SK-N-SH (cell line): Measurements from ENCODE around the gene ZNF267. TPM values are rescaled to one million over a fixed set of nuclear protein-coding genes. Genes with fewer than 3 reads are reported as not detected.

Source experiments
- CTCF ChIA-PET: fragments of 300-600, 350-600 bp; formaldehyde crosslinking; extraction: SDS; loops from one replicate; lab custom pipeline; 2021; lab: Yijun Ruan, JAX
- POLR2A ChIA-PET: fragments of 350-600 bp; sonication (Branson Sonifier 250); formaldehyde crosslinking; extraction: SDS; loops from one replicate; lab custom pipeline; 2020; ENCODE audit warnings: antibody characterized with exemption, inconsistent platforms; lab: Yijun Ruan, JAX
- DNase-seq: peaks from one replicate; pipeline ENCODE4 v3.0.0; 2012
- H2AFZ ChIP-seq: fragments of 200-600 bp; sonication (generic); 2 replicates; pipeline ENCODE4 v1.8.1; 2016; ENCODE audit warnings: antibody characterized with exemption, mild to moderate bottlenecking, low read depth
- H3F3A ChIP-seq: fragments of 200-600 bp; sonication (generic); replicated peaks from 2 replicates; pipeline ENCODE3; 2016; ENCODE audit warnings: antibody characterized with exemption, mild to moderate bottlenecking; ENCODE audit not compliant: insufficient read depth
- H3K27ac ChIP-seq, 2 experiments: fragments of 200-500 bp in 1 of 2; fragments of 200-600 bp in 1 of 2; sonication (Bioruptor generic) in 1 of 2; sonication (generic), shearing (Covaris generic) in 1 of 2; 2 replicates each; pipeline versions ENCODE4 v1.5.1 to v1.6.1; 2014 to 2016; ENCODE audit warnings: low read depth in 2 of 2, inconsistent platforms in 1 of 2, low read length in 1 of 2, mild to moderate bottlenecking in 1 of 2, mixed read lengths in 1 of 2
- H3K27me3 ChIP-seq: fragments of 200-600 bp; sonication (generic), shearing (Covaris generic); 2 replicates; pipeline ENCODE4 v1.6.1; 2016; ENCODE audit warnings: mixed run types; ENCODE audit not compliant: insufficient read depth
- H3K36me3 ChIP-seq, 2 experiments: fragments of 200-500 bp in 1 of 2; fragments of 200-600 bp in 1 of 2; sonication (Bioruptor generic) in 1 of 2; sonication (generic) in 1 of 2; replicated peaks in 1 of 2; 2 replicates each; pipeline versions ENCODE3 to v1.5.1; 2014 to 2016; ENCODE audit warnings: low read length in 1 of 2, mild to moderate bottlenecking in 1 of 2; ENCODE audit not compliant: insufficient read depth in 2 of 2, control insufficient read depth in 1 of 2
- H3K4me1 ChIP-seq, 2 experiments: fragments of 200-500 bp in 1 of 2; fragments of 200-600 bp in 1 of 2; sonication (Bioruptor generic) in 1 of 2; sonication (generic), shearing (Covaris generic) in 1 of 2; 2 replicates each; pipeline versions ENCODE4 v1.5.1 to v1.6.1; 2014 to 2016; ENCODE audit warnings: low read depth in 1 of 2, low read length in 1 of 2, mixed run types in 1 of 2; ENCODE audit not compliant: insufficient read depth in 2 of 2, control insufficient read depth in 1 of 2
- H3K4me2 ChIP-seq: fragments of 200-600 bp; sonication (generic), shearing (Covaris generic); 2 replicates; pipeline ENCODE4 v1.6.1; 2017; ENCODE audit warnings: mixed run types
- H3K4me3 ChIP-seq, 2 experiments: fragments of 200-500 bp in 1 of 2; fragments of 200-600 bp in 1 of 2; sonication (Bioruptor generic) in 1 of 2; sonication (generic), shearing (Covaris generic) in 1 of 2; 2 replicates each; pipeline versions ENCODE4 v1.5.1 to v1.8.1; 2014 to 2016; ENCODE audit warnings: low read depth in 2 of 2, inconsistent platforms in 1 of 2, low read length in 1 of 2, mild to moderate bottlenecking in 1 of 2, mixed read lengths in 1 of 2, moderate library complexity in 1 of 2
- H3K79me2 ChIP-seq: fragments of 200-600 bp; sonication (generic); 2 replicates; pipeline ENCODE4 v1.8.1; 2017; ENCODE audit warnings: mild to moderate bottlenecking; ENCODE audit not compliant: insufficient read depth
- H3K9ac ChIP-seq: fragments of 200-600 bp; sonication (generic); 2 replicates; pipeline ENCODE4 v1.6.1; 2017; ENCODE audit warnings: mixed run types
- H3K9me2 ChIP-seq: fragments of 200-600 bp; sonication (generic); 2 replicates; pipeline ENCODE4 v1.6.1; 2017; ENCODE audit warnings: mixed run types
- H3K9me3 ChIP-seq: fragments of 200-600 bp; sonication (generic); 2 replicates; pipeline ENCODE4 v1.6.1; 2017; ENCODE audit warnings: mixed run types, mild to moderate bottlenecking, moderate library complexity
- H4K20me1 ChIP-seq: fragments of 200-600 bp; sonication (generic); 2 replicates; pipeline ENCODE4 v1.6.1; 2017; ENCODE audit warnings: mild to moderate bottlenecking, mixed run types; ENCODE audit not compliant: insufficient read depth
- CTCF ChIP-seq: fragments of 200-600 bp; sonication (generic); IDR thresholded peaks from 2 replicates; pipeline ENCODE4 v1.6.1; 2017; ENCODE audit warnings: antibody characterized with exemption, mild to moderate bottlenecking, moderate library complexity
- ELF1 ChIP-seq: IDR thresholded peaks from 2 replicates; pipeline ENCODE4 v1.4.0; 2012
- EP300 ChIP-seq, 2 experiments: IDR thresholded peaks; 2 replicates each; pipeline versions ENCODE4 v1.4.0 to v1.6.1; 2012; ENCODE audit warnings: borderline replicate concordance in 1 of 2, low read depth in 1 of 2, low read length in 1 of 2
- EZH2phosphoT487 ChIP-seq: fragments of 200-600 bp; sonication (generic); IDR thresholded peaks from 2 replicates; pipeline ENCODE4 v1.6.1; 2017; ENCODE audit warnings: low read depth, mixed run types, mild to moderate bottlenecking, antibody characterized with exemption, moderate library complexity, borderline replicate concordance
- FOSL2 ChIP-seq: IDR thresholded peaks from 2 replicates; pipeline ENCODE4 v1.4.0; 2012; ENCODE audit warnings: low read depth, mild to moderate bottlenecking, moderate library complexity, borderline replicate concordance
- FOXM1 ChIP-seq: IDR thresholded peaks from 2 replicates; pipeline ENCODE4 v1.4.0; 2012; ENCODE audit warnings: low read depth, mild to moderate bottlenecking
- JUND ChIP-seq: IDR thresholded peaks from 2 replicates; pipeline ENCODE4 v1.4.0; 2012
- RAD21 ChIP-seq: IDR thresholded peaks from 2 replicates; pipeline ENCODE4 v1.6.1; 2012; ENCODE audit warnings: mild to moderate bottlenecking, low read length
- REST ChIP-seq: IDR thresholded peaks from 2 replicates; pipeline ENCODE4 v1.6.1; 2012; ENCODE audit warnings: mild to moderate bottlenecking, low read depth, low read length, moderate library complexity
- RXRA ChIP-seq: IDR thresholded peaks from 2 replicates; pipeline ENCODE4 v1.4.0; 2012; ENCODE audit warnings: low read depth, mild to moderate bottlenecking, borderline replicate concordance
- TCF12 ChIP-seq: IDR thresholded peaks from 2 replicates; pipeline ENCODE4 v1.4.0; 2012
- ZBTB33 ChIP-seq: IDR thresholded peaks from 2 replicates; pipeline ENCODE4 v1.4.0; 2012; ENCODE audit warnings: low read depth, borderline replicate concordance
- WGBS: methylation state at CpG from one replicate; pipeline ENCODE4 v1.1.6; 2017; ENCODE audit warnings: low lambda C conversion rate; 5-methylcytosine and 5-hydroxymethylcytosine counted together
- polyA plus RNA-seq, 3 experiments: library from polyadenylated mRNA; depleted of rRNA; stranded (reverse); fragments of >200 nt; gene quantifications; 2 replicates each; pipeline ENCODE4 v1.2.3, GENCODE V29; 2012

The ZNF267 gene
- polyA plus RNA-seq, 1 of the 3 experiments (the other 2 are of a cell fraction), result 1.7 TPM

GRCh38 chr16:31874366-31875111, 932 bp downstream of the ZNF267 start (continued):
- no peak for TF ChIP-seq ZBTB33
- peak; percentile 37; the same call in 1 of the 2 replicates for TF ChIP-seq ELF1
- no peak for TF ChIP-seq JUND

GRCh38 chr16:31875112-31875803, 1.7 kb downstream of the ZNF267 start:
- Histone ChIP-seq H3K9me2 (no peaks in the 10 kb centered on the region), H3K9me3 (no peaks in the 10 kb centered on the region), H4K20me1 (peaks cover 9% of the 10 kb centered on the region; the same call in 1 of the 2 replicates), H3K9ac (peak overlapping the region; percentile 94; the same call in 1 of the 2 replicates), H3K4me2 (peak overlapping the region; percentile 65), H2AFZ (no peak overlapping the region), H3K4me3 (peak overlapping the region; percentile 92 to 96; a peak in 3 of 4 replicates), H3K79me2 (peaks cover 62% of the 10 kb centered on the region), H3K4me1 (peaks cover 16 to 26% of the 10 kb centered on the region in 2 experiments; a peak in 3 of 4 replicates), H3K27ac (peak overlapping the region in 1 of 2 experiments; percentile 82; a peak in 2 of 4 replicates), H3K27me3 (no peaks in the 10 kb centered on the region), H3K36me3 (peaks cover 6 to 9% of the 10 kb centered on the region in 2 experiments), H3F3A (peaks cover 14% of the 10 kb centered on the region)
- WGBS, result 80% methylated on average over 5 of the region's 5 CpGs
- no peak for DNase-seq
- CTCF ChIA-PET, result interaction anchor here (13.6 kb wide), 1 partner anchor 19 kb away, joined by 144 read pairs; no protein-coding TSS in a partner anchor
- POLR2A ChIA-PET, result no interaction called here
- TF ChIP-seq FOSL2 (no peak), RXRA (no peak), FOXM1 (no peak), TCF12 (no peak)

GRCh38 chr16:31875928-31876547, 2.4 kb downstream of the ZNF267 start:
- H3K4me3 ChIP-seq, result no peak overlapping the region
- peaks cover 6 to 10% of the 10 kb centered on the region in 2 experiments for H3K36me3 ChIP-seq
- H3K9ac ChIP-seq, result no peak overlapping the region
- H3F3A ChIP-seq, result peaks cover 14% of the 10 kb centered on the region
- no peaks in the 10 kb centered on the region for H3K9me2 ChIP-seq
- ChIA-PET CTCF (interaction anchor here (2.0 to 13.6 kb wide), 2 partner anchors 8 to 19 kb away, joined by 13 to 144 read pairs; no protein-coding TSS in a partner anchor), POLR2A (no interaction called here)
- H4K20me1 ChIP-seq, result peaks cover 9% of the 10 kb centered on the region; the same call in 1 of the 2 replicates
- H3K79me2 ChIP-seq, result peaks cover 70% of the 10 kb centered on the region
- no peak overlapping the region for H2AFZ ChIP-seq
- no peaks in the 10 kb centered on the region for H3K27me3 ChIP-seq
- no peaks in the 10 kb centered on the region for H3K9me3 ChIP-seq
- 0 out of 2 replicates have a peak overlapping the region, but pooled peaks have one; percentile 65 for H3K4me2 ChIP-seq
- WGBS, result 89% methylated on average over 4 of the region's 4 CpGs
- peak overlapping the region in 1 of 2 experiments; percentile 72; a peak in 1 of 4 replicates for H3K27ac ChIP-seq
- no peak for DNase-seq
- peaks cover 16 to 30% of the 10 kb centered on the region in 2 experiments; a peak in 3 of 4 replicates for H3K4me1 ChIP-seq
- TF ChIP-seq FOXM1, result no peak
- no peak for TF ChIP-seq EZH2phosphoT487
- TF ChIP-seq CTCF, result no peak
- TF ChIP-seq REST, result no peak
- no peak for TF ChIP-seq EP300 (IDR thresholded peaks at IDR 0.05; ENCODE audit: borderline replicate concordance in 1 of 2, low read depth in 1 of 2, low read length in 1 of 2)
- TF ChIP-seq RAD21, result no peak
- TF ChIP-seq JUND, result no peak
